Effector memory CD8-positive, alpha-beta T cell (primary cell): Measurements from ENCODE around the gene IL6R.

Experiments used
- ATAC-seq: fragments of 150-1000 bp; cut with Tn5 transposase; replicated peaks from 2 replicates; pipeline ENCODE4 v1.10.0; 2021; ENCODE audit warnings: mild to moderate bottlenecking, moderate library complexity
- DNase-seq, 3 experiments: peaks; one replicate each; pipeline ENCODE4 v3.0.0; 2021
- H3K27ac Mint-ChIP-seq, 2 donors: one replicate each; pipeline ENCODE4 v1.8.0; 2022; ENCODE audit warnings: mild to moderate bottlenecking in 2 of 2, mixed read lengths in 2 of 2, moderate library complexity in 2 of 2
- H3K27me3 Mint-ChIP-seq, 2 donors: one replicate each; pipeline ENCODE4 v1.8.0; 2022; ENCODE audit warnings: mixed read lengths in 2 of 2
- H3K36me3 Mint-ChIP-seq: one replicate; pipeline ENCODE4 v1.8.0; 2022; ENCODE audit warnings: mild to moderate bottlenecking, moderate library complexity, mixed read lengths; ENCODE audit not compliant: insufficient read depth
- H3K4me1 Mint-ChIP-seq, 2 donors: one replicate each; pipeline ENCODE4 v1.8.0; 2022; ENCODE audit warnings: low read depth in 2 of 2, mixed read lengths in 2 of 2
- H3K4me3 Mint-ChIP-seq, 2 donors: one replicate each; pipeline ENCODE4 v1.8.0; 2022; ENCODE audit warnings: mild to moderate bottlenecking in 2 of 2, mixed read lengths in 2 of 2, moderate library complexity in 2 of 2
- H3K9me3 Mint-ChIP-seq, 2 donors: one replicate each; pipeline ENCODE4 v1.8.0; 2022; ENCODE audit warnings: mixed read lengths in 2 of 2

IL6R gene

GRCh38 chr1:154440036-154440804, 35.1 kb downstream of the IL6R start:
- peaks cover 10 to 22% of the 10 kb centered on the region in 2 donors for H3K4me1 Mint-ChIP-seq
- H3K36me3 Mint-ChIP-seq: peaks cover 4% of the 10 kb centered on the region
- no peaks in the 10 kb centered on the region for H3K9me3 Mint-ChIP-seq
- H3K27ac Mint-ChIP-seq: no peak overlapping the region
- DNase-seq: no peak
- H3K27me3 Mint-ChIP-seq: peaks cover 0 to 10% of the 10 kb centered on the region in 2 donors
- ATAC-seq: no peak
- H3K4me3 Mint-ChIP-seq: no peak overlapping the region

GRCh38 chr1:154441241-154441888, 36.2 kb downstream of the IL6R start:
- H3K4me1 Mint-ChIP-seq: peaks cover 20 to 26% of the 10 kb centered on the region in 2 donors
- H3K27me3 Mint-ChIP-seq: peaks cover 0 to 10% of the 10 kb centered on the region in 2 donors

GRCh38 chr1:154442006-154442740, 37.0 kb downstream of the IL6R start:
- H3K27me3 Mint-ChIP-seq: peaks cover 0 to 10% of the 10 kb centered on the region in 2 donors
- peak overlapping the region; percentile 10 to 77 for H3K27ac Mint-ChIP-seq
- no peaks in the 10 kb centered on the region for H3K9me3 Mint-ChIP-seq
- DNase-seq (no peak), ATAC-seq (no peak)
- peak overlapping the region in 1 of 2 donors; percentile 35 for H3K4me3 Mint-ChIP-seq
- H3K4me1 Mint-ChIP-seq: peaks cover 20 to 26% of the 10 kb centered on the region in 2 donors
- no peaks in the 10 kb centered on the region for H3K36me3 Mint-ChIP-seq

More at GRCh38 chr1:154441241-154441888, 36.2 kb downstream of the IL6R start:
- ATAC-seq (no peak), DNase-seq (no peak)
- peak overlapping the region; percentile 44 to 77 for H3K27ac Mint-ChIP-seq
- peaks cover 4% of the 10 kb centered on the region for H3K36me3 Mint-ChIP-seq
- H3K4me3 Mint-ChIP-seq: peak overlapping the region in 1 of 2 donors; percentile 35
- H3K9me3 Mint-ChIP-seq: no peaks in the 10 kb centered on the region

- no peak for DNase-seq
- H3K27me3 Mint-ChIP-seq: peaks cover 0 to 10% of the 10 kb centered on the region in 2 donors
- ATAC-seq: no peak
- H3K36me3 Mint-ChIP-seq: no peaks in the 10 kb centered on the region
- H3K27ac Mint-ChIP-seq: no peak overlapping the region
- no peak overlapping the region for H3K4me3 Mint-ChIP-seq
- H3K9me3 Mint-ChIP-seq: no peaks in the 10 kb centered on the region
- H3K4me1 Mint-ChIP-seq: peaks cover 20 to 23% of the 10 kb centered on the region in 2 donors
Measured at GRCh38 chr1:154443274-154444013, 38.3 kb downstream of the IL6R start.

GRCh38 chr1:154445040-154445472, 39.9 kb downstream of the IL6R start:
- ATAC-seq (peak; percentile 81), DNase-seq (peak in 2 of 3 experiments; percentile 9 to 15)
- peaks cover 14 to 15% of the 10 kb centered on the region in 2 donors for H3K4me1 Mint-ChIP-seq
- H3K4me3 Mint-ChIP-seq: peak overlapping the region; percentile 54 to 59
- peak overlapping the region; percentile 28 to 68 for H3K27ac Mint-ChIP-seq
- H3K9me3 Mint-ChIP-seq: no peaks in the 10 kb centered on the region
- peaks cover 0 to 10% of the 10 kb centered on the region in 2 donors for H3K27me3 Mint-ChIP-seq
- H3K36me3 Mint-ChIP-seq: no peaks in the 10 kb centered on the region

- Mint-ChIP-seq H3K36me3 (no peaks in the 10 kb centered on the region), H3K4me1 (peaks cover 14 to 15% of the 10 kb centered on the region in 2 donors), H3K27ac (no peak overlapping the region), H3K4me3 (no peak overlapping the region), H3K9me3 (no peaks in the 10 kb centered on the region), H3K27me3 (peaks cover 0 to 10% of the 10 kb centered on the region in 2 donors)
- no peak for DNase-seq
- ATAC-seq: no peak
Measured at GRCh38 chr1:154446292-154446691, 41.1 kb downstream of the IL6R start.

- Mint-ChIP-seq H3K36me3 (no peaks in the 10 kb centered on the region), H3K4me3 (no peak overlapping the region), H3K27me3 (peaks cover 0 to 6% of the 10 kb centered on the region in 2 donors), H3K9me3 (no peaks in the 10 kb centered on the region), H3K4me1 (peaks cover 14% of the 10 kb centered on the region in 2 donors), H3K27ac (no peak overlapping the region)
- no peak for DNase-seq
- no peak for ATAC-seq
Measured at GRCh38 chr1:154446789-154447188, 41.6 kb downstream of the IL6R start.

- ATAC-seq (no peak), DNase-seq (no peak)
- H3K9me3 Mint-ChIP-seq: no peaks in the 10 kb centered on the region
- peaks cover 14 to 15% of the 10 kb centered on the region in 2 donors for H3K4me1 Mint-ChIP-seq
- H3K36me3 Mint-ChIP-seq: peaks cover 7% of the 10 kb centered on the region
- no peaks in the 10 kb centered on the region for H3K27me3 Mint-ChIP-seq
- no peak overlapping the region for H3K27ac Mint-ChIP-seq
- H3K4me3 Mint-ChIP-seq: no peak overlapping the region
Measured at GRCh38 chr1:154448331-154448811, 43.2 kb downstream of the IL6R start.

- ATAC-seq: no peak
- Mint-ChIP-seq H3K27ac (peak overlapping the region in 1 of 2 donors; percentile 51), H3K36me3 (peaks cover 12% of the 10 kb centered on the region), H3K4me3 (no peak overlapping the region), H3K27me3 (no peaks in the 10 kb centered on the region), H3K9me3 (no peaks in the 10 kb centered on the region), H3K4me1 (peaks cover 4 to 5% of the 10 kb centered on the region in 2 donors)
- DNase-seq: no peak
Measured at GRCh38 chr1:154453161-154453560, 48.0 kb downstream of the IL6R start.

- H3K36me3 Mint-ChIP-seq: peaks cover 12% of the 10 kb centered on the region
- no peaks in the 10 kb centered on the region for H3K9me3 Mint-ChIP-seq
- ATAC-seq: no peak
- DNase-seq: no peak
- H3K27me3 Mint-ChIP-seq: no peaks in the 10 kb centered on the region
- no peak overlapping the region for H3K4me3 Mint-ChIP-seq
- peak overlapping the region in 1 of 2 donors; percentile 51 for H3K27ac Mint-ChIP-seq
- peaks cover 4 to 5% of the 10 kb centered on the region in 2 donors for H3K4me1 Mint-ChIP-seq
Measured at GRCh38 chr1:154453574-154454352, 48.6 kb downstream of the IL6R start.

- no peak overlapping the region for H3K27ac Mint-ChIP-seq
- H3K4me1 Mint-ChIP-seq: peaks cover 4 to 5% of the 10 kb centered on the region in 2 donors
- no peak overlapping the region for H3K4me3 Mint-ChIP-seq
- H3K36me3 Mint-ChIP-seq: peaks cover 12% of the 10 kb centered on the region
- ATAC-seq (no peak), DNase-seq (no peak)
- H3K27me3 Mint-ChIP-seq: no peaks in the 10 kb centered on the region
- no peaks in the 10 kb centered on the region for H3K9me3 Mint-ChIP-seq
Measured at GRCh38 chr1:154454386-154455120, 49.4 kb downstream of the IL6R start.

GRCh38 chr1:154456631-154457030, 51.5 kb downstream of the IL6R start:
- peaks cover 4 to 5% of the 10 kb centered on the region in 2 donors for H3K4me1 Mint-ChIP-seq
- H3K36me3 Mint-ChIP-seq: peaks cover 14% of the 10 kb centered on the region
- H3K27ac Mint-ChIP-seq: no peak overlapping the region
- H3K4me3 Mint-ChIP-seq: no peak overlapping the region
- no peaks in the 10 kb centered on the region for H3K9me3 Mint-ChIP-seq
- no peak for ATAC-seq
- DNase-seq: no peak
- no peaks in the 10 kb centered on the region for H3K27me3 Mint-ChIP-seq
